ENCODE measurements around the gene FAT3.

The FAT3 gene

DNA sequence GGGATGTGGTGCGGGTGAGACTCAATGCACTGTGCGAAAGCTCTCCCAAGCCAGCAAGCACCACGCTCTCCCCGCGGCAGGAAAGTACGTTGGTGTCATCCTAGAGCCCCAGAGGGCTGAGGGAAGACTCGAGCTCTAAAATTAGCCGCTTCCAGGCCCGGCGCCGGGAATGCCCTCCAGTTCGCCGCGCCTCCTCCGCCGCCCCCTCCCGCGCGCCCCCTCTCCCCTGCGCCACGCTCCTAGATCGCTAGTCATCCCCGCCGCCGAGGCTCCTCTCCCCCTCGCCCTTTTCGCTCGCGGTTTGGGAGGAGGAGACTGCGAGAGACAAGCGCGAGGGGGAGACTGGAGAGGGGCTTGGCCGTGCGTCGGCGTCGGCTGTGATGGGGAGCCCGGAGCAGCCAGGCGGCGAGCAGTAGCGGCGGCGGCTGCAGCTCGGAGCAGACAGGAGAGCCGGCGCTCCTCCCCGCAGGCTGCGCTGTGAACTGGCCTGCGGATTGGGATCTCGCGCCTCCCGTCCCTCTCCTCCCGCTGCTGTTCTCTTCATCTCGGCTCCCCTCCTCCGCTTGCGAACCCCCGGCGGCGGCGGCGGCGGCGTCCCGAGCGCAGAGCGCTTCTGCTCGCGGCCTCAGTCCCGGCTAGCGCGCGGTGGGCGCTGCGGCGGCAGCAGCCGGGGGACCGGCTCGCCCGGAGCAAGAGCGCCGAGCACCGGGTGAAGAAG is at the start of gene FAT3:
Gene FAT3 (plus strand): TSS at position 412 of the 718 bp plus-strand sequence. CDS start 127,295 bp downstream, outside the sequence.
- TF ChIP-seq, protein P1, sequence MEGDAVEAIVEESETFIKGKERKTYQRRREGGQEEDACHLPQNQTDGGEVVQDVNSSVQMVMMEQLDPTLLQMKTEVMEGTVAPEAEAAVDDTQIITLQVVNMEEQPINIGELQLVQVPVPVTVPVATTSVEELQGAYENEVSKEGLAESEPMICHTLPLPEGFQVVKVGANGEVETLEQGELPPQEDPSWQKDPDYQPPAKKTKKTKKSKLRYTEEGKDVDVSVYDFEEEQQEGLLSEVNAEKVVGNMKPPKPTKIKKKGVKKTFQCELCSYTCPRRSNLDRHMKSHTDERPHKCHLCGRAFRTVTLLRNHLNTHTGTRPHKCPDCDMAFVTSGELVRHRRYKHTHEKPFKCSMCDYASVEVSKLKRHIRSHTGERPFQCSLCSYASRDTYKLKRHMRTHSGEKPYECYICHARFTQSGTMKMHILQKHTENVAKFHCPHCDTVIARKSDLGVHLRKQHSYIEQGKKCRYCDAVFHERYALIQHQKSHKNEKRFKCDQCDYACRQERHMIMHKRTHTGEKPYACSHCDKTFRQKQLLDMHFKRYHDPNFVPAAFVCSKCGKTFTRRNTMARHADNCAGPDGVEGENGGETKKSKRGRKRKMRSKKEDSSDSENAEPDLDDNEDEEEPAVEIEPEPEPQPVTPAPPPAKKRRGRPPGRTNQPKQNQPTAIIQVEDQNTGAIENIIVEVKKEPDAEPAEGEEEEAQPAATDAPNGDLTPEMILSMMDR (IDR thresholded peaks at IDR 0.05; ENCODE audit: low read depth, low read length, missing control alignments): no peak
- in situ Hi-C loops (cut with HindIII; ENCODE audit: low sequenced_read_pairs): no loop called here
- DNase-seq (ENCODE audit: low read depth): peak; percentile 32
- H3K4me3 ChIP-seq (ENCODE audit: low read depth, low read length): peak within 1 kb of the TSS; percentile 48

DNA sequence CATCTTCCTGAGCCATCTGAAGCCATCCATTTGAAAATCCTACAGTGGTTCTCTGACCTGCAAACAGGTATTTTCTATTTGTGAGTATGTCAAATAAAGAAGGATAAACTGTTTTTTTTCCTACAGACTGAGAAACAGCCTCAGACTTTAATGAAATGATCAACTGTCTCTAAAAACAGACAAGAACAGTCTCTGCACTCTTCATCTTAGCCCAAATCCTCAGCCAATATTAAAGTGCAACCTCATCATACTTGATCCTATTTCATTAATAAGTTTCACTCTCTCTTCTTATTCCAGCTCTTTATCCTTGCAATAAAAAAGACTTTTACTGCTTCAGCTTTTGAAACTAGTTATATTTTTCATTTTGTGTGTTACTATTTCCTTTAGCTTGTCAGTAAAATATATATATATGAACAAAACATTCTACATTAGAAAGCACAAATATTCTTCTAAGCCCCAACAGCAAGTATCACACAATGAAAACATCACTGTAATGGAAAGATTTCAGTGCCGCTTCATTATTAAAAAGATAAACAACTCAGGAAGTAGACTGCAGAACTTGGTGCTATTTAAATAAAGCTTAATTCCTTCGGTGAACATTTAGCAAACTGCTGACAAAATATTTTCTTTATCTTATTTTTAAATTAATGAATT is 45.5 kb upstream of the FAT3 start:
- H3K4me3 ChIP-seq (ENCODE audit: low read depth, low read length): no peak overlapping the region
- TF ChIP-seq, protein P1 (IDR thresholded peaks at IDR 0.05; ENCODE audit: low read depth, low read length, missing control alignments): no peak
- in situ Hi-C loops (cut with HindIII; ENCODE audit: low sequenced_read_pairs): no loop called here
- no peak for DNase-seq (ENCODE audit: low read depth)

DNA sequence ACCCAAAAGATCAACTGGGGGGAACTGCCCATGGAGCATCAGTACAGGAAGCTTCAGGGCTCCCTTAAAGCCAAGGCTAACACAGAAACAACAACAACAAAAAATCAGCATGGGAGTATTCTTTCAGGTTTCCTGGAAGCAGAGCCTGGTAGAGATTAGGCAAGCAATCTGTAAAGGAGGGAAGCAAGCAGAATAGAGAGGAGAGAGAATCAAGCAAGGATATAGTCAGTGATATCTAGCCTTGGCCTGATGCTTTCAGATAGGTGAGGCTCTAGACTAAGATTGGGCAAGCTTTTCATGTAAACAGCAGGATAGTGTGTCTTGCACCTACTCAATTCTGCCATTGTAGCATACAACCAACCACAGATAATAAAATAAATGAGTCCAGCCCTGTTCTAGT is 44.4 kb upstream of the FAT3 start:
- in situ Hi-C loops (cut with HindIII; ENCODE audit: low sequenced_read_pairs): no loop called here
- no peak for DNase-seq (ENCODE audit: low read depth)
- H3K4me3 ChIP-seq (ENCODE audit: low read depth, low read length): no peak overlapping the region
- TF ChIP-seq, protein P1 (IDR thresholded peaks at IDR 0.05; ENCODE audit: low read depth, low read length, missing control alignments): no peak

DNA sequence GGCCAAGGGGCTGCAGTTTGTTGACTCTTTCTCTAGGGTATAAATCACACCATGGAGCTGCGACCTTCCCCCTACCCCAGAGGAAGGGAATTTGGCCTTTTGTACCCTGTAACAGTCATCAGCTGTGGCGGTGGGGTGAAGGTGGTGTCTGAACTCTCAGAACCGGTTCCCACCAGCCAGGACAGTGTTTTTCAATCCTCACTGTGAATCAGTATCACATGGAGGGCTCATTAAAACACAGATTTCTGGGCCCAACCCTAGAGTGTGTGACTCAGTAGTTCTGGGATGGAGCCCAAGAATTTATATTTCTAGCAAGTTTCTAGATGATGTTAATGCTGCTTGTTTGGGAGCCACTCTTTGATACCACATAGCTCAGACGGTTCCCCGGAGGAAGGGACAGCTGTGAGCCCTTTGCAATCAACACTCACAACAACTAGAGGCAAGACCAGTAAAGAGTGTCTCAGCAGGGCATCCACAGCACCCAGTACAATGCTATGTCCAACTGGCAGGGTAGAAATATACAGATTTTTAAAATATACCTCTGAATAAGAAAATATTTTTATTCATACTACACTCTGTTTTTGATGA is 43.9 kb upstream of the FAT3 start:
- peak; percentile 50 for DNase-seq (ENCODE audit: low read depth)
- TF ChIP-seq, protein P1 (IDR thresholded peaks at IDR 0.05; ENCODE audit: low read depth, low read length, missing control alignments): no peak
- no peak overlapping the region for H3K4me3 ChIP-seq (ENCODE audit: low read depth, low read length)
- in situ Hi-C loops (cut with HindIII; ENCODE audit: low sequenced_read_pairs): no loop called here

DNA sequence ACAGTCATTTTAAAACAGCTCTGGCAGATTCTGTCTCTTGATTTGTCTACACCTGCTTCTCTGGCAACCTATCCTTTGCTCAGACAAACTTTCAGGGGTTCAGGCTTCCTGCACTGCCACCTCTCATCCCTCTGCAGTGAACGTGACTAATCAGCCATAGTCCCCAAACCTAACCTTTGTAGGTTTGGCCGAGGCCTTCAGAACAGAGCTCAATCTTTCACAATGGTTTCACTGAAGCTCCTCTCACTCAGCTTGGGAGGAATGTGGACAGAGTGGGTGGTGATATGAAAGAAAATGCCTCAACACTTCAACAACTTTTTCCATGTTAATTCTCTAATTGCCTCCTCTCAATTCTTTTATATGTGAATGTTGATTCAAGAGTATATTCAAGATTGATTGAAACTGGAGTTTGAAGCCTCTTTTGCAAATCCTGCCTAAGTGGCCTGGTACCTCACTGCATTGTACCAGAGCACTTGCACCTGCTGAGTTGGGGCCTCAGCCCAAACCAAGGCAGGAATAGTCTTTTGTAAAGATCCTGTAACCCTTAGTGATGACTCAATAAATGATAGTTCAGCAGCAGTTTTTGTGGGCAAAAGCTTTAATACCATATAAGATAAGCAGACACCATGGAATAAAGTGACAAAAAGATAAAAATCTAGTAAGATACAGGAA is 33.9 kb upstream of the FAT3 start:
- TF ChIP-seq, protein P1 (IDR thresholded peaks at IDR 0.05; ENCODE audit: low read depth, low read length, missing control alignments): no peak
- no peak for DNase-seq (ENCODE audit: low read depth)
- no peak overlapping the region for H3K4me3 ChIP-seq (ENCODE audit: low read depth, low read length)
- in situ Hi-C loops (cut with HindIII; ENCODE audit: low sequenced_read_pairs): no loop called here

DNA sequence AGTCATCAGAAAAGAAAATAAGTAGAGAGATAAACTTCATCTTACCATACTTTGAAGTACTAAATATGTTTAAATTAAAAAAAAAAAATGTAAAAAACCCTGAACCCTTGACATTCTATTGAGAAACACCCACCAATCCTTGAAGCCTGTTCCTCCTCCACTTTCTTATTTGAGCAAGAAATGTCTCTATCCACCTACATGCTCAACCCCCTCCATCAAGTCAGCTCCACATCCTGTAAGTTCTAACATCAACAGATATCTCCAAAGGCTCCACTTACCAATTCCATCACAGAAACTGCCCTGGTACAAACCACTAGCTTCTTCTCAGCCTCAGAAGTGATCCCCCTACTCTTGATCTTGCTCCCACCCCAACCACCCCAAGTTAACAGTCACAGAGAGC is 32.5 kb upstream of the FAT3 start:
- no peak overlapping the region for H3K4me3 ChIP-seq (ENCODE audit: low read depth, low read length)
- DNase-seq (ENCODE audit: low read depth): no peak
- TF ChIP-seq, protein P1 (IDR thresholded peaks at IDR 0.05; ENCODE audit: low read depth, low read length, missing control alignments): no peak
- in situ Hi-C loops (cut with HindIII; ENCODE audit: low sequenced_read_pairs): no loop called here

Data from astrocyte of the cerebellum (primary cell).